SK-N-SH treated with all-trans-retinoic acid at 6 μM for 48 hours (cell line): ENCODE data around the gene CLEC11A.

Experiments
- ATAC-seq: fragments of 200-7000 bp; cut with Tn5 transposase; 3 replicates; pipeline ENCODE4 v1.9.1; 2020; ENCODE audit warnings: mild to moderate bottlenecking, moderate library complexity
- ARNTL ChIP-seq: fragments of 450-650 bp; formaldehyde crosslinking; IDR thresholded peaks from 2 replicates; pipeline ENCODE4 v1.5.0; 2020; ENCODE audit warnings: low read depth, mild to moderate bottlenecking, moderate library complexity, borderline replicate concordance
- BACH2 ChIP-seq: fragments of 250-450 bp; sonication (Bioruptor Pico); IDR thresholded peaks from 2 replicates; pipeline ENCODE4 v1.9.0; 2021; ENCODE audit warnings: mild to moderate bottlenecking, borderline replicate concordance
- CSDC2 ChIP-seq: fragments of 250-450 bp; sonication (Bioruptor Pico); IDR thresholded peaks from 2 replicates; pipeline ENCODE4 v1.5.0; 2020; ENCODE audit warnings: mild to moderate bottlenecking, moderate library complexity
- CSRNP3 ChIP-seq: fragments of 250-450 bp; sonication (Bioruptor Pico); IDR thresholded peaks from 2 replicates; pipeline ENCODE4 v1.5.1; 2021; ENCODE audit warnings: mild to moderate bottlenecking, moderate library complexity
- ESRRG ChIP-seq: fragments of 250-450 bp; sonication (Bioruptor Pico); IDR thresholded peaks from 2 replicates; pipeline ENCODE4 v1.6.1; 2021; ENCODE audit warnings: mild to moderate bottlenecking
- GLIS3 ChIP-seq: fragments of 250-450 bp; sonication (Bioruptor Pico); IDR thresholded peaks from 2 replicates; pipeline ENCODE4 v1.5.0; 2020; ENCODE audit warnings: mild to moderate bottlenecking, moderate library complexity
- ISL1 ChIP-seq: fragments of 250-450 bp; sonication (Bioruptor Pico); IDR thresholded peaks from 2 replicates; pipeline ENCODE4 v2.1.2; 2022; ENCODE audit warnings: mild to moderate bottlenecking, moderate library complexity
- OSR1 ChIP-seq: fragments of 250-450 bp; sonication (Bioruptor Pico); IDR thresholded peaks from 2 replicates; pipeline ENCODE4 v1.8.0; 2022; ENCODE audit warnings: moderate library complexity, mild to moderate bottlenecking, inconsistent platforms
- POU6F1 ChIP-seq: fragments of 250-450 bp; sonication (Bioruptor Pico); IDR thresholded peaks from 2 replicates; pipeline ENCODE4 v1.8.0; 2021; ENCODE audit warnings: low read depth, mild to moderate bottlenecking, moderate library complexity, borderline replicate concordance
- PPARA ChIP-seq: fragments of 250-450 bp; sonication (Bioruptor Pico); IDR thresholded peaks from 2 replicates; pipeline ENCODE4 v1.5.0; 2020; ENCODE audit warnings: mild to moderate bottlenecking, borderline replicate concordance
- RARB ChIP-seq: fragments of 250-450 bp; sonication (Bioruptor Pico); IDR thresholded peaks from 2 replicates; pipeline ENCODE4 v1.8.0; 2021; ENCODE audit warnings: mild to moderate bottlenecking, moderate library complexity
- SNAI2 ChIP-seq: fragments of 250-450 bp; sonication (Bioruptor Pico); IDR thresholded peaks from 2 replicates; pipeline ENCODE4 v1.5.0; 2020; ENCODE audit warnings: mild to moderate bottlenecking, moderate library complexity
- TCF4 ChIP-seq: fragments of 250-450 bp; sonication (Bioruptor Pico); IDR thresholded peaks from 2 replicates; pipeline ENCODE4 v1.8.0; 2021; ENCODE audit warnings: mild to moderate bottlenecking, moderate library complexity, borderline replicate concordance
- TOX ChIP-seq: fragments of 250-450 bp; sonication (Bioruptor Pico); IDR thresholded peaks from 2 replicates; pipeline ENCODE4 v1.8.0; 2021; ENCODE audit warnings: mild to moderate bottlenecking, moderate library complexity, borderline replicate concordance
- TSHZ2 ChIP-seq: fragments of 250-450 bp; sonication (Bioruptor Pico); IDR thresholded peaks from 2 replicates; pipeline ENCODE4 v1.5.0; 2020; ENCODE audit warnings: mild to moderate bottlenecking, moderate library complexity
- ZC3H10 ChIP-seq: fragments of 250-450 bp; sonication (Bioruptor Pico); IDR thresholded peaks from 2 replicates; pipeline ENCODE4 v1.5.1; 2021; ENCODE audit warnings: mild to moderate bottlenecking, moderate library complexity
- ZFP3 ChIP-seq: fragments of 250-450 bp; sonication (Bioruptor Pico); IDR thresholded peaks from 2 replicates; pipeline ENCODE4 v1.5.0; 2020; ENCODE audit warnings: mild to moderate bottlenecking, moderate library complexity
- ZFP30 ChIP-seq: fragments of 450-650 bp; formaldehyde crosslinking; IDR thresholded peaks from 2 replicates; pipeline ENCODE4 v1.5.0; 2022; ENCODE audit warnings: mild to moderate bottlenecking, moderate library complexity
- ZNF565 ChIP-seq: fragments of 450-650 bp; formaldehyde crosslinking; conservative IDR thresholded peaks from 2 replicates; pipeline ENCODE4 v1.5.0; 2020; ENCODE audit warnings: low read depth, mild to moderate bottlenecking, moderate library complexity
- ZNF70 ChIP-seq: fragments of 450-650 bp; formaldehyde crosslinking; IDR thresholded peaks from 2 replicates; pipeline ENCODE4 v1.5.0; 2020; ENCODE audit warnings: mild to moderate bottlenecking, moderate library complexity
- ZNF8 ChIP-seq: fragments of 450-650 bp; formaldehyde crosslinking; IDR thresholded peaks from 2 replicates; pipeline ENCODE4 v1.5.0; 2020; ENCODE audit warnings: mild to moderate bottlenecking, moderate library complexity
- TF ChIP-seq, protein P1 (sequence below): fragments of 250-450 bp; sonication (Bioruptor Pico); IDR thresholded peaks from 2 replicates; pipeline ENCODE4 v1.5.1; 2020; ENCODE audit warnings: low read depth, mild to moderate bottlenecking, moderate library complexity
- TF ChIP-seq, protein P2 (sequence below): fragments of 250-450 bp; sonication (Bioruptor Pico); IDR thresholded peaks from 2 replicates; pipeline ENCODE4 v1.8.0; 2020; ENCODE audit warnings: mild to moderate bottlenecking, moderate library complexity, borderline replicate concordance

Gene CLEC11A

GRCh38 chr19:50713556-50714236 lies 9.5 kb upstream of the CLEC11A start:
- ATAC-seq = no peak
- TF ChIP-seq BACH2 (CRISPR knock-in tag) (no peak), TSHZ2 (CRISPR knock-in tag) (no peak), ESRRG (CRISPR knock-in tag) (no peak), ZNF565 (CRISPR knock-in tag) (no peak), ZNF70 (CRISPR knock-in tag) (no peak), TCF4 (no peak), ZFP3 (CRISPR knock-in tag) (no peak), CSRNP3 (no peak), CSDC2 (CRISPR knock-in tag) (no peak), POU6F1 (CRISPR knock-in tag) (no peak), RARB (CRISPR knock-in tag) (no peak), TOX (no peak), ISL1 (CRISPR knock-in tag) (no peak), ZFP30 (CRISPR knock-in tag) (no peak), ZC3H10 (CRISPR knock-in tag) (no peak)
- TF ChIP-seq, protein P1, sequence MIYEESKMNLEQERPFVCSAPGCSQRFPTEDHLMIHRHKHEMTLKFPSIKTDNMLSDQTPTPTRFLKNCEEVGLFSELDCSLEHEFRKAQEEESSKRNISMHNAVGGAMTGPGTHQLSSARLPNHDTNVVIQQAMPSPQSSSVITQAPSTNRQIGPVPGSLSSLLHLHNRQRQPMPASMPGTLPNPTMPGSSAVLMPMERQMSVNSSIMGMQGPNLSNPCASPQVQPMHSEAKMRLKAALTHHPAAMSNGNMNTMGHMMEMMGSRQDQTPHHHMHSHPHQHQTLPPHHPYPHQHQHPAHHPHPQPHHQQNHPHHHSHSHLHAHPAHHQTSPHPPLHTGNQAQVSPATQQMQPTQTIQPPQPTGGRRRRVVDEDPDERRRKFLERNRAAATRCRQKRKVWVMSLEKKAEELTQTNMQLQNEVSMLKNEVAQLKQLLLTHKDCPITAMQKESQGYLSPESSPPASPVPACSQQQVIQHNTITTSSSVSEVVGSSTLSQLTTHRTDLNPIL (CRISPR knock-in tag) = no peak
- TF ChIP-seq, protein P2, sequence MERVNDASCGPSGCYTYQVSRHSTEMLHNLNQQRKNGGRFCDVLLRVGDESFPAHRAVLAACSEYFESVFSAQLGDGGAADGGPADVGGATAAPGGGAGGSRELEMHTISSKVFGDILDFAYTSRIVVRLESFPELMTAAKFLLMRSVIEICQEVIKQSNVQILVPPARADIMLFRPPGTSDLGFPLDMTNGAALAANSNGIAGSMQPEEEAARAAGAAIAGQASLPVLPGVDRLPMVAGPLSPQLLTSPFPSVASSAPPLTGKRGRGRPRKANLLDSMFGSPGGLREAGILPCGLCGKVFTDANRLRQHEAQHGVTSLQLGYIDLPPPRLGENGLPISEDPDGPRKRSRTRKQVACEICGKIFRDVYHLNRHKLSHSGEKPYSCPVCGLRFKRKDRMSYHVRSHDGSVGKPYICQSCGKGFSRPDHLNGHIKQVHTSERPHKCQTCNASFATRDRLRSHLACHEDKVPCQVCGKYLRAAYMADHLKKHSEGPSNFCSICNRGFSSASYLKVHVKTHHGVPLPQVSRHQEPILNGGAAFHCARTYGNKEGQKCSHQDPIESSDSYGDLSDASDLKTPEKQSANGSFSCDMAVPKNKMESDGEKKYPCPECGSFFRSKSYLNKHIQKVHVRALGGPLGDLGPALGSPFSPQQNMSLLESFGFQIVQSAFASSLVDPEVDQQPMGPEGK (CRISPR knock-in tag) = no peak

DNA sequence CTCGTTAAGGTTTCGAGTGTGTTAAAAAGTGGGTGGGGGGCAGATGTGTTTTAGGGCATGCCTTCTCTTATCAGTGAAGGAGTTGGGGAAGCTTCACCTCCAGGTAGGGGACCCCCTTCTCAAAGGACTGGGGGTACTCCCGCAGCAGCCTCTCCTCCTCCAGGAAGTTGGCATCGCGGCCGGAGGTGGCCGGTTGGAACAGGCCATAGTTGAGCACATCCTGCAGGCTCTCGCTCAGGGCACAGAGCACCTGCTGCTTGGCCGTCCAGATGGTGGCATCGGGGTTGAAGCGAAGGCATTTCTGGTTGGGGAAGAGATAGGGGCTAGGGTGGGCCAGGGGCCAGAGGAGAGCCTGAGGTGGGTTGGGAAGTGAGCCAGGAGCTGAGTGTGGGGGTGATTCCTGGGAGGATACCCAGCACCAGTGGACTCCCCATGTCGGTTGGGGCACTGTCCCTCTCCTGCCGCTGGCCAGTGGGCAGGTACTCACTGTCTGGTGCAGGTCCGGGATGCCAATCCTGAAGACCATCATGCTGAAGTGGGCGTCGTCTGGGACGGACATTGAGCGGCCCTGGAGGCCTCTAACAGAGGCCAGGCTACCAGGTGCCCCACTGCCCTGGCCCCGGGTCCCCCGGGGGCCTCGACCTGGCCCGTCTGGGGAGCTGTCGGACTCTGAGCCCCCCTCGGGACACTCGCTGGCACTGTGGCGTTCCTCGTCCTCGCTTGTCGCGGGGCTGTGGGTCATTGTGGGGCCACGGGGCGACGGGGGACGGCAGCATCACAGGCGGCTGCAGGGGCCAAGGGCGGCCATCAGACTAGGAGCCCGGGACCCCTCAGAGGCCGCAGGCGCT lies 6.8 kb upstream of the CLEC11A start:
- ATAC-seq = no peak
- no peak for TF ChIP-seq CSRNP3
- TF ChIP-seq ZNF565 (CRISPR knock-in tag) = no peak
- no peak for TF ChIP-seq GLIS3
- TF ChIP-seq ISL1 (CRISPR knock-in tag) = no peak
- TF ChIP-seq, protein P2 (CRISPR knock-in tag) = no peak
- no peak for TF ChIP-seq POU6F1 (CRISPR knock-in tag)
- TF ChIP-seq ZNF8 = no peak
- TF ChIP-seq PPARA (CRISPR knock-in tag) = no peak
- TF ChIP-seq SNAI2 = no peak
- no peak for TF ChIP-seq OSR1 (CRISPR knock-in tag)
- no peak for TF ChIP-seq ARNTL
- TF ChIP-seq ZFP3 (CRISPR knock-in tag) = no peak
- no peak for TF ChIP-seq TOX
- TF ChIP-seq RARB (CRISPR knock-in tag) = no peak
- no peak for TF ChIP-seq ESRRG (CRISPR knock-in tag)
